IPS DF 6.9 (cell line): Measurements from ENCODE around the gene TMEM235.

Source experiments
- DNase-seq: peaks from one replicate; pipeline ENCODE4 v3.0.0-alpha.2; 2013; ENCODE audit warnings: low read depth, low spot score
- H3K27ac ChIP-seq: one replicate; pipeline ENCODE4 v1.5.1; 2013; ENCODE audit warnings: low read length, control low read depth
- H3K27me3 ChIP-seq: 2 replicates; pipeline ENCODE4 v1.6.1; 2013; ENCODE audit warnings: mild to moderate bottlenecking, low read length; ENCODE audit not compliant: control insufficient read depth, insufficient read depth
- H3K36me3 ChIP-seq: 2 replicates; pipeline ENCODE4 v1.6.1; 2013; ENCODE audit warnings: low read length; ENCODE audit not compliant: control insufficient read depth, insufficient read depth
- H3K4me1 ChIP-seq: 2 replicates; pipeline ENCODE4 v1.6.1; 2013; ENCODE audit warnings: low read length; ENCODE audit not compliant: control insufficient read depth, insufficient read depth
- H3K4me3 ChIP-seq: 2 replicates; pipeline ENCODE4 v1.5.1; 2013; ENCODE audit warnings: mild to moderate bottlenecking, low read length
- H3K9me3 ChIP-seq: 2 replicates; pipeline ENCODE4 v1.6.1; 2013; ENCODE audit warnings: low read length, inconsistent platforms; ENCODE audit not compliant: control insufficient read depth, insufficient read depth
- WGBS: extraction: QIAGEN DNeasy Blood & Tissue Kit; methylation state at CpG from one replicate; pipeline ENCODE4 v1.1.7; 2013; ENCODE audit warnings: mixed read lengths, missing lambda C conversion rate; ENCODE audit not compliant: insufficient read length, insufficient coverage; 5-methylcytosine and 5-hydroxymethylcytosine counted together

The TMEM235 gene

GRCh38 chr17:78255953-78256706 is 24.7 kb downstream of the TMEM235 start:
- no peaks in the 10 kb centered on the region for H3K36me3 ChIP-seq
- peaks cover 13% of the 10 kb centered on the region for H3K4me1 ChIP-seq
- no peaks in the 10 kb centered on the region for H3K9me3 ChIP-seq
- H3K27me3 ChIP-seq: no peaks in the 10 kb centered on the region
- no peak overlapping the region for H3K4me3 ChIP-seq
- no peak for DNase-seq
- no peak overlapping the region for H3K27ac ChIP-seq
- no CpG with 5 or more reads among the region's 14 CpGs for WGBS

GRCh38 chr17:78256707-78257591 is 25.5 kb downstream of the TMEM235 start:
- no peaks in the 10 kb centered on the region for H3K9me3 ChIP-seq
- peaks cover 13% of the 10 kb centered on the region for H3K4me1 ChIP-seq
- no peak for DNase-seq
- no peaks in the 10 kb centered on the region for H3K36me3 ChIP-seq
- H3K4me3 ChIP-seq: no peak overlapping the region
- H3K27ac ChIP-seq: no peak overlapping the region
- H3K27me3 ChIP-seq: no peaks in the 10 kb centered on the region
- WGBS: no CpG with 5 or more reads among the region's 18 CpGs

DNA sequence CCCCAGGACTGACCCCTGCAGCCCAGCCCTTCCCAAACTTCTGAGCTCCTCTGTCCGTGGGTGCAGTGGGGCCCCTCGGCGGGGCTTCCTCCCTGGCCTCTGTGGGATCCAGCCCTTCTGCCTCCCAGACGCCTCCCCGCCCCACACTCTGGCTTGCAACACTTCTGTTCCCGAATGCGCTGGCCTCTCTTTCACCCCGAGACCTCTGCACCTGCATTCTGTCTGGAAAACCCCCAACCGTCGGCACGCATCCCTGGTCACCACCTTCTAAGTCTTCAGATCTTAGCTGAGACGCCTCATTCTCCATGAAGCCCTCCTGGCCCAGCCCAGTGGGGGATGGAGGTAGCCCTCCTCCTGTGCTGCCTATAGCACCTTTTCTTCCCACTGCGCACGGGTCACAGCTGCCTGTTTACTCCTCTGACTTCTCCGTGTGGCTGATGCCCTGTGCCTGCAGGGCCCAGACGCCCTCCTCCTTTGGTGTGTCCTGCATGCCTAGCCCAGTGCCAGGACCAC is 26.4 kb downstream of the TMEM235 start:
- H3K36me3 ChIP-seq: no peaks in the 10 kb centered on the region
- no peaks in the 10 kb centered on the region for H3K9me3 ChIP-seq
- H3K4me3 ChIP-seq: no peak overlapping the region
- no peak for DNase-seq
- H3K4me1 ChIP-seq: peaks cover 13% of the 10 kb centered on the region
- H3K27me3 ChIP-seq: no peaks in the 10 kb centered on the region
- no CpG with 5 or more reads among the region's 16 CpGs for WGBS
- H3K27ac ChIP-seq: no peak overlapping the region

DNA sequence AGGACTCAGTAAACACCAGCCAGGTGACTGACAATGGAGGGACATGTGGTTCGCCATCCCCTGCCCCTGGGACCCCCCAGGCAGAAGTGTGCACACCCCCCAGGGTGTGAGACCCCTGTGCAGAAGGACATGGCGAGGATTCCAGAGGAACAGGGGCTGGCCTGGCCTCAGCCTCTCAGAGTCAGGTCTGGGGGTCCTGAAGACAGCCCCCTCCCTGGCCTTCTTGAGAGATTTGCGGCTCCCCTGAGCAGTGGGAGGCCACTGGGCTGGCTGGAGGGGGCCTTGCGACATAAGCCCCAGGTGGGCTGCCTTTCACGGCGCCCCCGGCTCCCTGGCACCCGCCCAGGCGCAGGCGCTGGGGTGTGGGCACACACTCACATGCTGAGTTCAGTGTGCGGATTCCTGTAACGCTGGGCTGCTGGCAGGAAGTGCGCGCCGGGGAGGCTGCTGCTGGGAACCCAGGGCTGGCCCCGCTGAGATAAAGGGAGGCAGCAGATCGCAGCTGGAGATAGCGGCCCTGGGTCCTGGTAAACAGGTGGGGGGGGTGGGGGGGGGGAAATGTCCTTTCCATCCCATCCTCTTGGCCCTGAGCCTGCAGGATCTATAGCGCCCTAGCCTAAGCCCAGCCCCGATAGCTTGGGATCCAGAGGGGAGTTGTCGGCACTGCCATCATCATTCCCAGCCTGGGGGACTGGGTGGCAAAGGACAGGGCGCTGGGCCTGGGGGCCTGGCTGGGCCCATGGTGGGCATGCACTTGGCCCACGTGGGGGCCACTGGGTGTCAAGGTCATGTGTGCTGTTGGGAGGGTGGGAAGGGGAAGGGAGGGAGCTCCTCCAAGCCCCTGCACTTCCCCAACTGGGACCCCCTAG is 27.1 kb downstream of the TMEM235 start:
- Histone ChIP-seq H3K4me1 (peaks cover 9% of the 10 kb centered on the region), H3K27ac (no peak overlapping the region), H3K27me3 (no peaks in the 10 kb centered on the region), H3K36me3 (no peaks in the 10 kb centered on the region), H3K4me3 (no peak overlapping the region), H3K9me3 (no peaks in the 10 kb centered on the region)
- no CpG with 5 or more reads among the region's 23 CpGs for WGBS
- no peak for DNase-seq

DNA sequence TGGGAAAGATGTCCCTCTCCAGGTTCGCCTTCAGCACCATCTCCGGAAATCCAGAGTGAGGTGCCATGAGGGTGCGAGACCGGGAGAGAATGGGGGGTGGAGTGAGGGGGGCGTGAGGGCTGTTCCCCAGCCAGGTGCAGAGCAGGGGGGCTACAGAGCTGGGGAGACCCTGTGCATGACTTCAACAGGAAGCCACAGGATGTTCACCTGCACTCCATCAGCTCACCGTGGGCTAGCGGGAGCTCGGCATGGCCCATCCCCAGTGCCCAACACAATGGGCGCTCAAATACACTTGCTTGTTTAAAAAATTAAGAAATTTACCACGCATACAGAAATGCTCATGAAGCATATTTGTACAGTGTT is 27.7 kb downstream of the TMEM235 start:
- Histone ChIP-seq H3K36me3 (no peaks in the 10 kb centered on the region), H3K4me3 (no peak overlapping the region), H3K27ac (no peak overlapping the region), H3K4me1 (peaks cover 8% of the 10 kb centered on the region), H3K27me3 (no peaks in the 10 kb centered on the region), H3K9me3 (no peaks in the 10 kb centered on the region)
- WGBS: no CpG with 5 or more reads among the region's 10 CpGs
- DNase-seq: no peak

- H3K36me3 ChIP-seq: no peaks in the 10 kb centered on the region
- no peaks in the 10 kb centered on the region for H3K9me3 ChIP-seq
- no peak for DNase-seq
- no peak overlapping the region for H3K4me3 ChIP-seq
- H3K27me3 ChIP-seq: no peaks in the 10 kb centered on the region
- peaks cover 11% of the 10 kb centered on the region for H3K4me1 ChIP-seq
- no peak overlapping the region for H3K27ac ChIP-seq
- no CpG with 5 or more reads among the region's 23 CpGs for whole genome bisulfite sequencing
These were observed 31.8 kb downstream of the TMEM235 start for GRCh38 chr17:78263063-78263735.

DNA sequence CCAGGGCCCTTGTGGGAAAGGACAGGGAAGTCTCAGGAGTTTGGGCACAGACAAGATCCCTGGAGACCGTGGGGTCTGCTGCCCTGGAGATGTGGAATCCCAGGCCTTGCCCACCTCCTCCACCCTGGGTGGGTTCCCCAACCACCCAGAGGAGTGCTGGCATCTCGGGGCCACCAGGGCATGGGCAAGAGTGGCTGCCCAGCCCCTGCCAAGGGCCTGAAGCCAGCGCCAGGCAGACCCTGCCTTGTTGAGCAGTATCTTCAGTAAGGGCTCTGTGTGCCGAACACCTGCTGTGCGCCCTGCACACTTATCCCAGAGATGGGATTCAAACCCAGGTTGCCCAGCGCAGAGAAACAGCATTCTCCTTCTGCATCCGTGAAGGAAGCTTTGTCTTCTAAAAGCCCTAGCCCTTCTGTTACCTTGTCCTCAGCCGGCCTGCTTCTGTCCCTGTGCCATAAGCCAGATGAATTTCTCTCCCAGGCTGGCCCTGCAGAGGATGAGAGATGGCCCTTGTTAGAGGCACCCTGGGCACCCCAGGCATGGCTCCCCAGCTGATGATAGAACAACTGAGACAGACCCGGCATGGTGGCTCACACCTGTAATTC is 32.4 kb downstream of the TMEM235 start:
- WGBS: no CpG with 5 or more reads among the region's 9 CpGs
- Histone ChIP-seq H3K27me3 (no peaks in the 10 kb centered on the region), H3K36me3 (no peaks in the 10 kb centered on the region), H3K4me1 (peaks cover 16% of the 10 kb centered on the region), H3K27ac (no peak overlapping the region), H3K9me3 (no peaks in the 10 kb centered on the region), H3K4me3 (no peak overlapping the region)
- no peak for DNase-seq

DNA sequence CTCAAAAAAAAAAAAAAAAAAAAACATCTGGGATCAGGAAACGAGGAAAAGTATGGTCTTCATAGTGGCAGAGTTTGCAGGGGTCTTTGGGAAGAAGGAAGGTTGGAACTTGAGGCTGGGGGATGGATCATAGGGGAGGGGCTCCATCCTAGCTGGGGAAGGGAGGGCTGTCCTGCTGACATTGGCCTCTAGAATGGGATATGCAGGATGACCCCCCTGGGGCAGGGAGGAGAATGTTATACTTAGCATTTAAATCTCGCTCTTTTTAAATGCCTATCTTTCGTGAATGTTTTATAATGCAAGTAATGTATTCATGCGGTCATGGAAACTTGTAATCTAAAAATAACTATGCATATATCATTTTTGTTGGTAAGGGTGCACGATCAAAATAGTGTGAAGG is 33.2 kb downstream of the TMEM235 start:
- Histone ChIP-seq H3K9me3 (no peaks in the 10 kb centered on the region), H3K36me3 (no peaks in the 10 kb centered on the region), H3K27ac (no peak overlapping the region), H3K4me1 (peaks cover 20% of the 10 kb centered on the region), H3K27me3 (no peaks in the 10 kb centered on the region), H3K4me3 (no peak overlapping the region)
- no peak for DNase-seq
- WGBS: no CpG with 5 or more reads among the region's 5 CpGs

DNA sequence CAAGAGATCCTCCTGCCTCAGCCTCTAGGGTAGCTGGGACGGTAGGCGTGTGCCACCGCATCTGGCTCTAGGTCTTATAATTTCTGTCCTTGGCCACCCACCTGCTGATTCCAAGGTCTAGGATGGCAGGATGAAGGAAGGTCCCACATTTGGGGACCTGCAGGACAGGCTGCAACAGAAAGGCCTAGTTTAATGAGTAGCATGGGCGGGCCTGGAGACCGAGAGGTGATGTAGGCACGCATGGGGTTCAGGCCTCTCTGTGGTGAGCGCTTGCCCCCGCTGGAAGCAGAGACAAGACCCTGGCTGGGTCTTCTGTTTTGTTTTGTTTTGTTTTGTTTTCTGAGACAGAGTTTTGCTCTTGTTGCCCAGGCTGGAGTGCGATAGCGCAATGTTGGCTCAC is 33.7 kb downstream of the TMEM235 start:
- no peak for DNase-seq
- WGBS: no CpG with 5 or more reads among the region's 10 CpGs
- H3K9me3 ChIP-seq: no peaks in the 10 kb centered on the region
- H3K27me3 ChIP-seq: no peaks in the 10 kb centered on the region
- peaks cover 24% of the 10 kb centered on the region for H3K4me1 ChIP-seq
- H3K4me3 ChIP-seq: no peak overlapping the region
- H3K36me3 ChIP-seq: no peaks in the 10 kb centered on the region
- H3K27ac ChIP-seq: no peak overlapping the region
